Measurements from ENCODE around the gene TIAM1.
"Not testable (repeated sequence)": the region's sequence is repeated elsewhere in the genome, so short reads cannot be mapped to it uniquely, and the experiment has no call there.

Gene TIAM1

GRCh38 chr21:31243611-31244010 lies 100.5 kb downstream of the TIAM1 start:
- no peak for DNase-seq

GRCh38 chr21:31236528-31236927 lies 107.5 kb downstream of the TIAM1 start:
- peak; percentile 30 for DNase-seq

- peak; percentile 49 for DNase-seq
Observed at GRCh38 chr21:31235671-31236450, 108.2 kb downstream of the TIAM1 start.

- no peak for DNase-seq
Observed at GRCh38 chr21:31234936-31235335, 109.1 kb downstream of the TIAM1 start.

- no peak for DNase-seq
Observed at GRCh38 chr21:31233711-31234110, 110.3 kb downstream of the TIAM1 start.

GRCh38 chr21:31232344-31232743 lies 111.7 kb downstream of the TIAM1 start:
- DNase-seq = no peak

GRCh38 chr21:31230937-31231336 lies 113.1 kb downstream of the TIAM1 start:
- no peak for DNase-seq

- DNase-seq = not testable (repeated sequence)
Observed at GRCh38 chr21:31228723-31229122, 115.3 kb downstream of the TIAM1 start.

- no peak for DNase-seq
Observed at GRCh38 chr21:31225713-31226112, 118.3 kb downstream of the TIAM1 start.

- DNase-seq = peak; percentile 43
Observed at GRCh38 chr21:31222142-31222541, 121.9 kb downstream of the TIAM1 start.

- no peak for DNase-seq
Observed at GRCh38 chr21:31221043-31221442, 123.0 kb downstream of the TIAM1 start.

- DNase-seq = peak; percentile 31
Observed at GRCh38 chr21:31220575-31220974, 123.5 kb downstream of the TIAM1 start.

GRCh38 chr21:31218830-31219608 lies 125.0 kb downstream of the TIAM1 start:
- peak; percentile 46 for DNase-seq

GRCh38 chr21:31216206-31216605 lies 127.9 kb downstream of the TIAM1 start:
- DNase-seq = no peak

- no peak for DNase-seq
Observed at GRCh38 chr21:31213787-31214186, 130.3 kb downstream of the TIAM1 start.

- DNase-seq = peak; percentile 35
Observed at GRCh38 chr21:31211836-31212235, 132.2 kb downstream of the TIAM1 start.

- no peak for DNase-seq
Observed at GRCh38 chr21:31205412-31205811, 138.6 kb downstream of the TIAM1 start.

- DNase-seq = no peak
Observed at GRCh38 chr21:31204801-31205200, 139.3 kb downstream of the TIAM1 start.

- peak; percentile 77 for DNase-seq
Observed at GRCh38 chr21:31203431-31204054, 140.5 kb downstream of the TIAM1 start.

GRCh38 chr21:31201548-31201947 lies 142.5 kb downstream of the TIAM1 start:
- peak; percentile 77 for DNase-seq

GRCh38 chr21:31201144-31201543 lies 142.9 kb downstream of the TIAM1 start:
- DNase-seq = no peak

- peak; percentile 56 for DNase-seq
Observed at GRCh38 chr21:31198575-31198974, 145.5 kb downstream of the TIAM1 start.

GRCh38 chr21:31196724-31197123 lies 147.3 kb downstream of the TIAM1 start:
- no peak for DNase-seq

Measured in fibroblast of skin of right quadriceps (primary cell).